GM18508 (cell line): ENCODE measurements around the gene NVL.

ENCODE experiments used
- ATAC-seq: cut with Tn5 transposase; IDR thresholded peaks from one replicate; pipeline ENCODE4 v1.9.1; 2021; ENCODE audit warnings: moderate number of reproducible peaks; ENCODE audit not compliant: insufficient read depth, unreplicated experiment

Gene NVL

DNA sequence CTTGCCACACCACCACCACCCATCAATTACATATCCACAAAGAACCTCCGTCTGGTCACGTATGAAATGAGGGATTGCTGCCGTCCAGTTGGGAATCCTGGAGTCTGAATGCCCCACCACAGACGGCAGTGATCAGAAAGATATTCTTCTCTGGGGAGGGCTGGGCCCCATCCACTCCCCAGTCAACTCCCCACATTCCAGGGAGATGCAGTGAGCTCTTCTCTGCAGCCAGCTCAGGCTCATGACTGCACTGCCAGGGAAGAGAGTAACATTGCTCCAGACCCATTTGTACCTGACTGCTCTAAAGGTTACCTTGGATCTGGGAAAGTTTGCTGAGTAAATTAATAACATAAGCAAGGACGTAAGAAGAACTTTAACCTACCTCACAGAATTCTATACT, 128.6 kb downstream of the NVL start:
- no peak for ATAC-seq

DNA sequence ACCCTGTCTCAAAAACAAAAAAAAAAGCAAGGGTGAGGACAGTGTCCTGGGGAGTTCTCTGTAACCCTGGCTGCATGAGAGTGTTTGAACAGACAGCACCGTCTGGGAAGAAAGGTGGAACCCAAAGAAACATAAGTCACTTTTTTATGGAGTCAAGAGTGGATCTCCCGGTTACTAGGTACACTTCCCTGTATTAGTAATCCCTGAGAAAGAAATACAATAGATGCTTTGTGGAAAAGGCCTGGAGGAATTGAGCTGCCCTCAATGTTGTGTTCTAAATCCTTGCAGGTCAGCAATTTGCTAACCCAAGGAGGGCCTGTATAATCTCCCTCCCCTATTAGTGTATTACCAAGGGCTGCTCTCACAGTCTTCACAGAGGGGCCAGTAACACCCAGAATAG, 130.3 kb downstream of the NVL start:
- no peak for ATAC-seq

DNA sequence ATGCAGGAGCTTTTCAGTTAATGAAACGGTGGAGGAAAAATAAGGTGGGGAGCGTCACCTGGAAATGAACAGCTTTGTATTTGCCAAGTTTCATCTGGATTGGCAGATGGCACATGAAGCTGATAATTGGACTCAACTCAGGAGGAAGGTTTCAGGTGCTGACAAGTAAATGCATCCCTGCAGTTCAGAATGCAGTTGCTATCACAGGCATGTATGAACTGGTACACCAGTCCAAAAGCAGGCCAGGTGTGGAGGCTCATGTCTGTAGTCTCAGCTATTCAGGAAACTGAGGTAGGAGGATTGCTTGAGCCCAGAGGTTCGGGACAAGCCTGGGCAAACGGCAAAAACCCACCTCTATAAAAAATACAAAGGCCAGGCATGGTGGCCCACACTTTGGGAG, 131.4 kb downstream of the NVL start:
- no peak for ATAC-seq

DNA sequence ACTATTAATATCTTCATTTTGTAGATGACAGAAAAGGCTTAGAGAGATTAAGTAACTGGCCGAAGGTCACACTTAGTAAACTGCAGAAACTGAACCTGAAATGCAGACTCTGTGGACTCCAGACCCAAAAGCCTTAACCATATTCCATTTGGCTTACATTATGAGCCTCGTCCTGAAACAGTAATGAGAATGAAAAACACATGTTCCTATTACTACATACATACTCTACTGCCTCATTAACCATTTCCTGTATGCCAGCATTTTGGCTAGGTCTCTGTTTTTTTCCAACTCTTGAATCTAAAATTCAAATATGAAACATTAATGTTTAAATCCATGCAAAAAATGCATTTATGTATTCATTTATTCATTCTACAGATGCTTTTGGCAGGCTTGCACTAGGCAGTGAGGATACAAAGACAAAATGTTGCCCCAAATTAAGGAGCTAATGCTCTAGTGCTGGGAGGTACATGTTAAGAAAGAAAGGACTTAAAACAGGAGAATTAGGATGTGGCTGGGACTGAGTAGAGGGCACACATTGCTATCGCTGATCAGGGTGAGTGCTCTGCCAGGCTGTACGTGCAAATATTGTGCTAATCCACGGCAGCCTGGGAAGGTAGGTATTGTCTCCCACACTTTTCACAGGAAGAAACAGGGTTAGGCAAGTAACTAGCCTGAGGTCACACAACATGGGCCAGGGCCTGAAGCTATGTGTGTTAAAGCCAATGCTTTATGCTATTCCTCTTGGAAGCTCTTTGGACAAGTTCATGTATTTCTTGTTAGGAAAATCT, 133.0 kb downstream of the NVL start:
- no peak for ATAC-seq

DNA sequence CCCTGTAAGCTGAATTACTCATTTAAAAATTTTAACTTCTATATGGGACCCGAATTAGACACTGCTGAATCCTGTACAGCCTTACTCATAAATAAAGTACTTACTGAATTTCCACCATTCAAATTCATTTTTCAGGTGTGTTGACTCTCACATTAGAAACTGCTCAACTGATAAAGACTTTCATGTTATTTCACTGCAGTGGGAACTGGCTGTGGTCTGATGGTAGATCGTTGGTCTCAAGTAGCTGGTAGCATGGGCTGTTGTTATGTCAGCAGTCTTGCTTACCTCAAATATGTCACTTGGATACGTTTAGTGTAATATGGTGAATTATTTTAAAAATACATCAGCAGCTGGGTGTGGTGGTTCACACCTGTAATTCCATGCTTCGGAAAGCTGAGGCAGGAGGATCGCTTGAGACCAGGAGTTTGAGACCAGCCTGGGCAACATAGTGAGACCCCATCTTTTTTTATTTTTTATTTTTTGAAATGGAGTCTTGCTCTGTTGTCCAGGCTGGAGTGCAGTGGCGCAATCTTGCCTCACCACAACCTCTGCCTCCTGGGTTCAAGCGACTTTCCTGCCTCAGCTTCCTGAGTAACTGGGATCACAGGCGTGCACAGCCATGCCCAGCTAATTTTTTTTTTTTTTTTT, 136.5 kb downstream of the NVL start:
- no peak for ATAC-seq

DNA sequence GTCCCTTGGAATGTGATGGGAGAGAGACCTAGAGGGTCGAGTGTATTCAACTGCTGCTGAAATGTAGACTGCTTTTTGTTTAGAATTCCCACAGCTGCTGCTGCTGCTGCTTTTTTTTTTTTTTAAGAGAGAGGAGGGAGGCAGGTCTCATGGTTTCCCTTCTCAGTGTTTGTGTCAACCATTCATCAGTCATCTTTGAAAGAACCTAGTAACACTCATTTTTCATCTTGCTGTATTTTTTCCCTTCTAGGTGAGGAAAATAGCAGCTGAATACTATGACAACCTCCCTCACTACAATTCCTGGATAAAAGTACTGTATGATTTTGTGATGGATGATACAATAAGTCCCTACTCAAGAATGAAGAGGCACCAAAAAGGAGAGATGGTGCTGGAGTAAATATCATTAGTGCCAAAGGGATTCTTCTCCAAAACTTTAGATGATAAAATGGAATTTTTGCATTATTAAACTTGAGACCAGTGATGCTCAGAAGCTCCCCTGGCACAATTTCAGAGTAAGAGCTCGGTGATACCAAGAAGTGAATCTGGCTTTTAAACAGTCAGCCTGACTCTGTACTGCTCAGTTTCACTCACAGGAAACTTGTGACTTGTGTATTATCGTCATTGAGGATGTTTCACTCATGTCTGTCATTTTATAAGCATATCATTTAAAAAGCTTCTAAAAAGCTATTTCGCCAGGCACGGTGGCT, 137.7 kb downstream of the NVL start:
- no peak for ATAC-seq

DNA sequence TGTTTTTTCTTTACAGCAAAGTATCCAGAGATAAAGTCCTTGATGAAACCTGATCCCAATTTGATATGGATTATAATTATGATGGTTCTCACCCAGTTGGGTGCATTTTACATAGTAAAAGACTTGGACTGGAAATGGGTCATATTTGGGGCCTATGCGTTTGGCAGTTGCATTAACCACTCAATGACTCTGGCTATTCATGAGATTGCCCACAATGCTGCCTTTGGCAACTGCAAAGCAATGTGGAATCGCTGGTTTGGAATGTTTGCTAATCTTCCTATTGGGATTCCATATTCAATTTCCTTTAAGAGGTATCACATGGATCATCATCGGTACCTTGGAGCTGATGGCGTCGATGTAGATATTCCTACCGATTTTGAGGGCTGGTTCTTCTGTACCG, 140.4 kb downstream of the NVL start:
- no peak for ATAC-seq

DNA sequence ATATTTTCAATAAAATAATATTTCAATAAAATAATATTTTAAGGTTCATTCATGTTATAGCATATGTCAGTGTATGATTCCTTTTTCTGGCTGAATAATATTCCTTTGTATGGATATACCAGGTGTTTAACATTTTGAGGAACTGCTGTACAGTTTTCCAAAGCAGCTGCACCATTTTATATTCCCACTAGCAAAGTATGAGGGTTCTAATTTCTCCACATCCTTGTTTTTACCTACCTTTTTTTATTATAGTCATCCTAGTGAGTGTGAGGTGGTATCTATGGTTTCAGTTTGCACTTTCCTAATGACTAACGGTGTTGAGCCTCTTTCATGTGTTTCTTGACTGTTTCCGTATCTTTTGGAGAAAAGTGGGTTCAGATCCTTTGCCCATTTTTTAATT, 141.7 kb downstream of the NVL start:
- ATAC-seq: no peak

DNA sequence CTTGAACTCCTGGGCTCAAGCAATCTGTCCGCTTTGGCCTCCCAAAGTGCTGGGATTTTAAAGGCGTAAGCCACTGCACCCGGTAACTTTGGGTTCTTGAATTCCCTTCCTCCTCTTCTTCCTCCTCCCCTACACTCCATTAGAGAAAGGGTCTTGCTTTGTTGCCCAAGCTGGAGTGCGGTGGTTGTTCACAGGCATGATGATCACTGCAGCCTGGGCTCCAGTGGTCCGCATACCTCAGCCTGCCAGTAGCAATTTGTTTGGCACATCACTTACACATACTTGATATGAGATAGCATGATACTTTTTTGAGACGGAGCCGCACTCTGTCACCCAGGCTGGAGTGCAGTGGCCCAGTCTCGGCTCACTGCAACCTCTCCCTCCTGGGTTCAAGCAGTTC, 144.8 kb downstream of the NVL start:
- no peak for ATAC-seq

DNA sequence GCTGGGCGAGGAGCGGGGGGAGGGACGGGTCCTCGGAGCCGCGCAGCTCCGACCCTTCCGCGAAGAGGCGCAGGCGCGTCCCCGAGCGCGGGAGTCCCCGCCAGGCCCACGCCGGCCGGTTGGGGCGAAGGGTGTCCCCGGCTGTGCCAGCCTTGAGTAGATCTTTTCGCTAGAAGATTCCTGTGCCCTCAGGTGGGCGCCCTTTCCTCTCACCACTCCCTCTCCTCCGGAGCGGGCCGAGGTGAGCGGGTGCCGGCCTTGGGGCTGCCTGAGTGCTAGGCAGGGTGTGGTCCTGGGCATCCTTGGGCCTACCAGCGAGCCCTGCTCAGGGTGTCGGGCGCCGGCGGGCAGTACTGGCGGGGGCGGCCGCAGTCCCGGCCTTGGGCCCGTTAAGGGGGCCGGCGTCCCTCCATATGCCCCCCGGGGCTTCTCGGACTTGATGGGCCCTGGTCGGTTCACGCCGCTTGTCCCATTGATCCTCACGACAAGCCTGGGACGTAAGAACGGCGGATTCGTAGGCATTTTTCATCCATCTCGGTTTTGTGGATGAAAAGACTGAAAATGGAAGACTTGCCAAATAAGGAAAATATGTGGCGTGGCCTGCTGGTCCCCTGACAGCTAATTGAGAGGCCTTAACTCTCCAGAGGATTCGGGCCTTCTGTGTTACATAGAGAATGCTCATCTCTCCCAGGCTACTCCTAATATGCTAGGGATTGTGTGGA, 146.2 kb downstream of the NVL start:
- peak; percentile 25 for ATAC-seq

DNA sequence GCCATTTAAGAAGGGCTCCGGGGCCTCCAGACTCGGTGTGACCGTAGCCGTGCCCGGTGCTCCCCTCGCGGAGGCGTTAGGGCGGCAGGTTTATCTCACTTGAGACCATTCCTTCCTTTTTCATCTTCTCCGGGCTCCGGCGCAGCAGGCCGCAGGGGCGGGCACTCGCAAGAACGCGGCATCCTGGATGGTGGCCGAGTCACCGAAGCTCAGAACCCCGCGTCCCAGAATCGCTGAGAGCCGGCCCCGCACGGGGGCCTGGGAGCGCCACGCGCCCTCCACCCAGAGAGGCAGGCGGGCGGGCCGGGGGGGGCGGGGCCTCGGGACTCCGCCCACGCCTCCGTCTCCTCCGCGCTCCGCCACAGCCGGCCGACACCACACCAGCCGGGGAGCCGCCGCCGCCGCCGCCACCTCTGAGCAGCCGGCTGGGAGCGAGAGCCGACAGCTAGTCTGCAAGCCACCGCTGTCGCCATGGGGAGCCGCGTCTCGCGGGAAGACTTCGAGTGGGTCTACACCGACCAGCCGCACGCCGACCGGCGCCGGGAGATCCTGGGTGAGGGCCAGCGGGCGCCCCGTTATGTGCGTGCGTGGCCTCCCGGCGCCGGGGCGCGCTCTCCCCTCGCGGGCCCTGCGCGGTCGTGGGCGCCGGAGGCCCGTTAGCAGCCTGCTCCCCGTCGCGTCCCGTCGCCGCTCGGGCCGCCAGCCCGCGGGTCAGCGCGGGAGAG, 146.9 kb downstream of the NVL start, which contains the start of gene DEGS1:
Gene DEGS1, plus strand, starts transcription at position 375 of the 725 bp plus-strand sequence. Its CDS starts 97 bp downstream, at position 472.
- peak; percentile 29 for ATAC-seq

DNA sequence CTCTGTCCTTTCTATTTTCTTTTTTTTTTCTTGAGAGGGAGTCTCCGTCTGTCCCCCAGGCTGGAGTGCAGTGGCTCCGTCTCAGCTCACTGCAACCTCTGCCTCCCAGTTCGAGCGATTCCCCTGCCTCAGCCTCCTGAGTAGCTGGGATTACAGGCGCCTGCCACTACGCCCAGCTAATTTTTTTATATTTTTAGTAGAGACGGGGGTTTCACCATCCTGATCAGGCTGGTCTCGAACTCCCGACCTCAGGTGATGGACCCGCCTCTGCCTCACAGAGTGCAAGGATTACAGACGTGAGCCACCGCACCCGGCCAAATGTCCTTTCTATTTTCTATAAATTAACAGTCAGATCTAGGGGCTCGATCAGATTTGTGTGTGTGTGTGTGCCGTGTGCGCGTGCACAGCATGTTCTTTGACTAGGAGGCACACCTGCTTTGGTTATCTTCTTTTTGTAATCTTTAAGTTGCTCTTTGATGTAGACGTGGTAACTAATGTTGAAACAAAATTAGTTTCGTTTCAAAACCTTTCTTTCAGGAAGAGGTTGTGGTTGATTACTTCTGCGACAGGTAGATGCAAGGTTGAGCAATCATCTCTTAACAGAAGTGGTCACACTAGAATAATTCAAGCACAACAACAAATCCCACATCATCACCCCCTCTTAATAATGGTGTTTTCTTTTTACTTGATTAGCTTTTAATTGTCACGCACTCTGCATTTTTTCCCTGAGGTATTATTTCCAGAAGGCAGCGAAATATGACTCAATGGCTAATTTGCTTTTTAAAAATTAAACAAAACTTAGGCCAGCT, 147.7 kb downstream of the NVL start:
- peak; percentile 50 for ATAC-seq

DNA sequence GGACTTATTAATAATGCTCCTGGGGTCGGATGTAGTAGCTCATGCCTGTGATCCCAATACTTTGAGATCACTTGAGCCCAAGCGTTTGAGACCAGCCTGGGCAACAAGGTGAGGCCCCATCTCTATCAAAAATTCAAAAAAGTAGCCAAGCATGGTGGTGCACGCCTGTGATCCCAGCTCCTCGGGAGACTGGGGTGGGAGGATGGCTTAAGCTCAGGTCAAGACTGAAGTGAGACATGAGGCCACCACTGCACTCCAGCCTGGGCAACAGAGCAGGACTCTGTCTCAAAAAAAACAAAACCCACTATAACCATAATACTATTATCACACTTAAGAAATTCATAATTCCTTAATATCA, 148.5 kb downstream of the NVL start:
- ATAC-seq: no peak

DNA sequence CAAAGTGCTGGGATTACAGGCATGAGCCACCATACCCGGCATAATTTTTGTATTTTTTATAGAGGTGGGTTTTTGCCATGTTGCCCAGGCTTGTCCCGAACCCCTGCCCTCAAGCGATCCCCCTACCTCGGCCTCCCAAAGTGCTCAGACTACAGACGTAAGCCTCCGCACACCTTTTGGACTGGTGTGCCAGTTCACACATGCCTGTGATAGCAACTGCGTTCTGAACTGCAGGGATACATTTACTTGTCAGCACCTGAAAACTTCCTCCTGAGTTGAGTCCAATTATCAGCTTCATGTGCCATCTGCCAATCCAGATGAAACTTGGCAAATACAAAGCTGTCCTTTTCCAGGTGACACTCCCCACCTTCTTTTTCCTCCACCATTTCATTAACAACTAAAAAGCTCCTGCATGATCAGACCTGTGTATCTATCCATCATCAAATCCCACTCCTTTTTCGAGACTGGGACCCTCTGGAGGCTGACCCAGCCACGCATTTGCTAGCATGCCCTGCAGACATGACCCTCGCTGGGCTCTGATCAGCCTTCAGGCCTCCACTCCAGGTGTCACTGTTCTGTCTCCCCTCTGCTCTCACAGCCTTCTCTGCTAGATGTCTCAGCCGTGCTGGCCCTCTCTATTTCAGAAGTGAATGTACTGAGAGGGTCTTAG, 149.1 kb downstream of the NVL start:
- no peak for ATAC-seq

DNA sequence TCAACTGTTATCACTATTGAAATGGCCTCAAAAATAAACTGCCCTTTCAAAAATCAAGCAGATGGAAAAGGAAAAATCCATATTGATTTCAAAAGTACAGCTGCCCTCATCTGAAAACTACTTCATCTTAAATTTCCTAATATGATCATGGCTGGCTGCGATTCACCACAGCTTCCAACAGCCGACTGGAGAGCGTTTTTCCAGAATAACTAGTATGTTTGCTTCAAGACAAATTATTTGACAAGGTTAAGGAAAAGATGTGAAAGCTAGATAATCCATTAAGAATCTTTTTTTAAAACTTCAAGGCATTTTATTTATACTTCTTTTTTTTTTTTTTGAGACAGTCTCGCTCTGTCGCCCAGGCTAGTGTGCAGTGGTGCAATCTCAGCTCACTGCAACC, 151.1 kb downstream of the NVL start:
- no peak for ATAC-seq

DNA sequence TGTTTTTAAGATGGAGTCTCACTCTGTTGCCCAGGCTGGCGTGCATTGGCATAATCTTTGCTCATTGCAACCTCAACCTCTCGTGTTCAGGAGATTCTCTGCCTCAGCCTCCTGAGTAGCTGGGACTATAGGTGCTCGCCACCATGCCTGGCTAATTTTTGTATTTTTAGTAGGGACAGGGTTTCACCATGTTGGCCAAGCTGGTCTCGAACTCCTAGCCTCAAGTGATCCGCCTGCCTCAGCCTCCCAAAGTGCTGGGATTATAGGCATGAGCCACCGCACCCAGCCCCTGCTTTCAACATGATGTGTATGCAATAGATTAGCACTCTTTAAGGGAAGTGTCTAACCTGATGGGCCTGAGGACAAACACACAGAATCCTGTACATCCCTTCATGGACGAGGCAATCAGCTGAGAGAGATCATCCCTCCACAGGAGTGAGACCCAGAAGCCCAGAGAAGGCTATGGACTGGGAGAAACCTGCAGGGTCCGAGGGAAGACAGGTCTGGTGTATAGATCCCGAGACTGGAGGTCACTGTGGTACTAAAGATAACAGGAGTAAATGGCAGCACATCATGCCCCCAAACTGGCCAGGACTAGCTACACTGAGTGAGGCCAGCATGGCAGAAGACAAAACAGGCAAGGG, 152.5 kb downstream of the NVL start:
- ATAC-seq: no peak
